DOHH2 (cell line): ENCODE measurements around the gene ZNF319.

Experiments used
- H3F3A ChIP-seq: fragments of 200-600 bp; sonication (generic), shearing (Covaris generic); 2 replicates; pipeline ENCODE4 v1.6.0; 2016; ENCODE audit warnings: antibody characterized with exemption, mild to moderate bottlenecking; ENCODE audit not compliant: control insufficient read depth, insufficient read depth
- H3K27ac ChIP-seq: fragments of 200-600 bp; sonication (generic); 2 replicates; pipeline ENCODE4 v1.5.1; 2014; ENCODE audit warnings: low read depth, mild to moderate bottlenecking, low read length, moderate library complexity
- H3K27me3 ChIP-seq: fragments of 200-600 bp; sonication (generic); 2 replicates; pipeline ENCODE4 v1.6.1; 2014; ENCODE audit warnings: mild to moderate bottlenecking, low read length, mixed read lengths; ENCODE audit not compliant: control insufficient read depth
- H3K36me3 ChIP-seq: fragments of 200-600 bp; sonication (generic); 2 replicates; pipeline ENCODE4 v1.6.1; 2014; ENCODE audit warnings: mild to moderate bottlenecking, low read length, moderate library complexity, mixed read lengths; ENCODE audit not compliant: control insufficient read depth
- H3K4me1 ChIP-seq: fragments of 200-600 bp; sonication (generic); 2 replicates; pipeline ENCODE4 v1.6.1; 2014; ENCODE audit warnings: mild to moderate bottlenecking, low read length, mixed read lengths; ENCODE audit not compliant: control insufficient read depth
- H3K4me2 ChIP-seq: fragments of 200-600 bp; sonication (generic); 2 replicates; pipeline ENCODE4 v1.6.0; 2014; ENCODE audit warnings: mild to moderate bottlenecking, low read length, moderate library complexity
- H3K4me3 ChIP-seq: fragments of 200-600 bp; sonication (generic); 2 replicates; pipeline ENCODE4 v1.5.1; 2014; ENCODE audit warnings: mild to moderate bottlenecking, low read length, mixed read lengths
- H3K79me2 ChIP-seq: fragments of 200-600 bp; sonication (generic); 2 replicates; pipeline ENCODE4 v1.6.1; 2014; ENCODE audit warnings: mild to moderate bottlenecking, low read length, mixed read lengths; ENCODE audit not compliant: control insufficient read depth
- H3K9me2 ChIP-seq: fragments of 200-600 bp; sonication (generic); replicated peaks from 2 replicates; pipeline ENCODE4 v1.6.1; 2014; ENCODE audit warnings: mild to moderate bottlenecking, low read length, mixed read lengths; ENCODE audit not compliant: control insufficient read depth
- H3K9me3 ChIP-seq: fragments of 200-600 bp; sonication (generic); 2 replicates; pipeline ENCODE4 v1.6.1; 2014; ENCODE audit warnings: antibody characterized with exemption, low read length, mixed read lengths; ENCODE audit not compliant: control insufficient read depth, insufficient read depth
- H4K20me1 ChIP-seq: fragments of 200-600 bp; sonication (generic); 2 replicates; pipeline ENCODE4 v1.6.0; 2014; ENCODE audit warnings: low read depth, mild to moderate bottlenecking, antibody characterized with exemption, low read length, moderate library complexity; ENCODE audit not compliant: control insufficient read depth, insufficient read depth
- CTCF ChIP-seq: fragments of 200-600 bp; sonication (generic); IDR thresholded peaks from one replicate; pipeline ENCODE4 v1.5.1; 2014; ENCODE audit warnings: antibody characterized with exemption, mild to moderate bottlenecking, low read depth, low read length; ENCODE audit not compliant: poor library complexity, severe bottlenecking
- EZH2phosphoT487 ChIP-seq: fragments of 200-600 bp; sonication (generic); IDR thresholded peaks from 2 replicates; pipeline ENCODE4 v1.6.1; 2017; ENCODE audit warnings: borderline replicate concordance, mild to moderate bottlenecking, antibody characterized with exemption, low read length, moderate library complexity, mixed read lengths

ZNF319 gene

GRCh38 chr16:58029410-58029809, 28.9 kb upstream of the ZNF319 start:
- Histone ChIP-seq H3K4me1 (peaks cover 46% of the 10 kb centered on the region), H3K27me3 (peaks cover 16% of the 10 kb centered on the region), H4K20me1 (no peaks in the 10 kb centered on the region), H3K27ac (no peak overlapping the region), H3K36me3 (no peaks in the 10 kb centered on the region), H3K9me2 (no peaks in the 10 kb centered on the region), H3K4me2 (no peak overlapping the region), H3K79me2 (peaks cover 3% of the 10 kb centered on the region; the same call in 1 of the 2 replicates), H3K9me3 (no peaks in the 10 kb centered on the region), H3K4me3 (no peak overlapping the region), H3F3A (peaks cover 7% of the 10 kb centered on the region)
- TF ChIP-seq CTCF (no peak), EZH2phosphoT487 (no peak)

- TF ChIP-seq CTCF (no peak), EZH2phosphoT487 (no peak)
- H3K79me2 ChIP-seq, result peaks cover 3% of the 10 kb centered on the region; the same call in 1 of the 2 replicates
- H3K27me3 ChIP-seq, result peaks cover 16% of the 10 kb centered on the region
- H3K9me3 ChIP-seq, result no peaks in the 10 kb centered on the region
- no peak overlapping the region for H3K27ac ChIP-seq
- no peaks in the 10 kb centered on the region for H3K36me3 ChIP-seq
- no peaks in the 10 kb centered on the region for H4K20me1 ChIP-seq
- 0 out of 2 replicates have a peak, but pooled peaks cover 3% of the 10 kb centered on the region for H3F3A ChIP-seq
- no peaks in the 10 kb centered on the region for H3K9me2 ChIP-seq
- peaks cover 40% of the 10 kb centered on the region for H3K4me1 ChIP-seq
- H3K4me3 ChIP-seq, result no peak overlapping the region
- H3K4me2 ChIP-seq, result no peak overlapping the region
These were observed 28.1 kb upstream of the ZNF319 start for GRCh38 chr16:58028541-58029070.

DNA sequence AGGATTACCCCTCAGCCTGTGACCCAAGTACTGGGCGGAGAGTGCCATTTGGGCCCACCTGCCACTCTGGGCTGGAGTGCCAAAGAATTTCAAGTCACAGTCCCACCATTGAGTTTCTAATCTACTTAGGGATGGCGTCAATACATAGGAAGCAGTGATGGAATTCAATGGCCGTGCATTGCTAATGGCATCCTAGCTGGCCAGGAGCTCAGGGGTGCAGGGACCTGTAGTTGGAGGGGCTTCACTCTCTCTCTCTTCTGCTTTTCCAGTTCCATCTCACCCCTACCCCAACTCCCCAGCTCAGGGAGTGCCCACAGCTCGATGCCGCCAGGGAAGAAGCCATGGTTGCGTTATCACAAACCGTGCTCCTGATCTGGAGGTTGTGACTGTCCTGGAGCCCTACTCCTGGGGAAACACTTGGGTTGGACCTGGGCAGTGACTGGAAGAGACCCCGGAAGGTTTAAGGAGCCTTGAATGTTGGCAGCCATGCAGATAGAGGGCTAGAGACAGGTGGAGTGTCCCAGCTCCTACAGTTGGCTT, 27.5 kb upstream of the ZNF319 start:
- Histone ChIP-seq H3F3A (0 out of 2 replicates have a peak, but pooled peaks cover 3% of the 10 kb centered on the region), H3K4me1 (peaks cover 34% of the 10 kb centered on the region), H3K27ac (no peak overlapping the region), H3K36me3 (no peaks in the 10 kb centered on the region), H3K4me3 (no peak overlapping the region), H3K27me3 (peaks cover 16% of the 10 kb centered on the region), H3K4me2 (no peak overlapping the region), H3K9me3 (no peaks in the 10 kb centered on the region), H4K20me1 (no peaks in the 10 kb centered on the region), H3K9me2 (no peaks in the 10 kb centered on the region), H3K79me2 (peaks cover 3% of the 10 kb centered on the region; the same call in 1 of the 2 replicates)
- TF ChIP-seq CTCF (no peak), EZH2phosphoT487 (no peak)
